ENCODE results near the gene TOGARAM2. TPM values are rescaled to one million over a fixed set of nuclear protein-coding genes. Genes with fewer than 3 reads are reported as not detected.

The TOGARAM2 gene
- total RNA-seq, 2 donors from 2014 or later, result 2.0 to 6.6 TPM

- H3K9me3 ChIP-seq, result no peaks in the 10 kb centered on the region
- no peaks in the 10 kb centered on the region for H3K27me3 ChIP-seq
- H3K27ac ChIP-seq, result no peak overlapping the region
- no peak overlapping the region for H3K4me3 ChIP-seq
- H3K4me1 ChIP-seq, result no peaks in the 10 kb centered on the region
- TF ChIP-seq, protein P1, sequence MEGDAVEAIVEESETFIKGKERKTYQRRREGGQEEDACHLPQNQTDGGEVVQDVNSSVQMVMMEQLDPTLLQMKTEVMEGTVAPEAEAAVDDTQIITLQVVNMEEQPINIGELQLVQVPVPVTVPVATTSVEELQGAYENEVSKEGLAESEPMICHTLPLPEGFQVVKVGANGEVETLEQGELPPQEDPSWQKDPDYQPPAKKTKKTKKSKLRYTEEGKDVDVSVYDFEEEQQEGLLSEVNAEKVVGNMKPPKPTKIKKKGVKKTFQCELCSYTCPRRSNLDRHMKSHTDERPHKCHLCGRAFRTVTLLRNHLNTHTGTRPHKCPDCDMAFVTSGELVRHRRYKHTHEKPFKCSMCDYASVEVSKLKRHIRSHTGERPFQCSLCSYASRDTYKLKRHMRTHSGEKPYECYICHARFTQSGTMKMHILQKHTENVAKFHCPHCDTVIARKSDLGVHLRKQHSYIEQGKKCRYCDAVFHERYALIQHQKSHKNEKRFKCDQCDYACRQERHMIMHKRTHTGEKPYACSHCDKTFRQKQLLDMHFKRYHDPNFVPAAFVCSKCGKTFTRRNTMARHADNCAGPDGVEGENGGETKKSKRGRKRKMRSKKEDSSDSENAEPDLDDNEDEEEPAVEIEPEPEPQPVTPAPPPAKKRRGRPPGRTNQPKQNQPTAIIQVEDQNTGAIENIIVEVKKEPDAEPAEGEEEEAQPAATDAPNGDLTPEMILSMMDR (IDR thresholded peaks at IDR 0.05), result no peak
- no peaks in the 10 kb centered on the region for H3K36me3 ChIP-seq
- DNase-seq (ENCODE audit: low spot score), result no peak
These were observed 69.5 kb downstream of the TOGARAM2 start for GRCh38 chr2:29050591-29050990.

- TF ChIP-seq, protein P1 (IDR thresholded peaks at IDR 0.05), result no peak
- H3K27me3 ChIP-seq, result no peaks in the 10 kb centered on the region
- H3K9me3 ChIP-seq, result no peaks in the 10 kb centered on the region
- H3K4me1 ChIP-seq, result no peaks in the 10 kb centered on the region
- no peak overlapping the region for H3K4me3 ChIP-seq
- no peaks in the 10 kb centered on the region for H3K36me3 ChIP-seq
- no peak for DNase-seq (ENCODE audit: low spot score)
- H3K27ac ChIP-seq, result no peak overlapping the region
These were observed 70.6 kb downstream of the TOGARAM2 start for GRCh38 chr2:29051730-29052129.

GRCh38 chr2:29052807-29053206, 71.7 kb downstream of the TOGARAM2 start:
- Histone ChIP-seq H3K27me3 (no peaks in the 10 kb centered on the region), H3K9me3 (no peaks in the 10 kb centered on the region), H3K4me1 (no peaks in the 10 kb centered on the region), H3K36me3 (no peaks in the 10 kb centered on the region), H3K27ac (no peak overlapping the region), H3K4me3 (no peak overlapping the region)
- TF ChIP-seq, protein P1 (IDR thresholded peaks at IDR 0.05), result no peak
- DNase-seq (ENCODE audit: low spot score), result no peak

DNA sequence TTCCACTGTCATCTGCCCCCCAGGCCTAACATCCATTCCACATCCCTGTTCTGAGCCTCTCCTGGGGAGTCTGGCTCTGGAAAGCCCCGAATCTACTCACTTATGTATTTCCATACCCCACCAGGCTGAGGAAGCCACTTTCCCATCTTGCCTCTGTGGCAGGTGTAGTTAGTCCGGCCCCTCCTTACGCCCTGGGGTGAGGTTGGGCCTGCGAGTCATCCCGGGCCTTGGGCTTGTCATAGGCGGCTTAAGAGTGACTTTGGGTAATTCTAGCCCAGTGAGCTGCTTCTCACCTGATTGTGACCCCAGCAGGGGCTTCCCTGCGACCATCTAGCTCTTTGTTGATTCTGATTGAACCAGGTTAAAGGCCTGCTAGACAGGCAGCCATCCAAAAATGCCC, 72.1 kb downstream of the TOGARAM2 start:
- H3K27ac ChIP-seq, result no peak overlapping the region
- no peak for DNase-seq (ENCODE audit: low spot score)
- H3K27me3 ChIP-seq, result no peaks in the 10 kb centered on the region
- no peaks in the 10 kb centered on the region for H3K9me3 ChIP-seq
- H3K4me3 ChIP-seq, result no peak overlapping the region
- TF ChIP-seq, protein P1 (IDR thresholded peaks at IDR 0.05), result no peak
- H3K36me3 ChIP-seq, result no peaks in the 10 kb centered on the region
- no peaks in the 10 kb centered on the region for H3K4me1 ChIP-seq

- no peak overlapping the region for H3K4me3 ChIP-seq
- H3K27ac ChIP-seq, result no peak overlapping the region
- H3K27me3 ChIP-seq, result no peaks in the 10 kb centered on the region
- H3K9me3 ChIP-seq, result no peaks in the 10 kb centered on the region
- H3K36me3 ChIP-seq, result no peaks in the 10 kb centered on the region
- no peak for DNase-seq (ENCODE audit: low spot score)
- no peaks in the 10 kb centered on the region for H3K4me1 ChIP-seq
- TF ChIP-seq, protein P1 (IDR thresholded peaks at IDR 0.05), result no peak
These were observed 72.7 kb downstream of the TOGARAM2 start for GRCh38 chr2:29053670-29054400.

- Histone ChIP-seq H3K27ac (no peak overlapping the region), H3K27me3 (no peaks in the 10 kb centered on the region), H3K9me3 (no peaks in the 10 kb centered on the region), H3K4me1 (no peaks in the 10 kb centered on the region), H3K4me3 (no peak overlapping the region), H3K36me3 (no peaks in the 10 kb centered on the region)
- TF ChIP-seq, protein P1 (IDR thresholded peaks at IDR 0.05), result no peak
- no peak for DNase-seq (ENCODE audit: low spot score)
These were observed 73.3 kb downstream of the TOGARAM2 start for GRCh38 chr2:29054430-29054829.

All from right atrium auricular region (tissue), 2 donors.